GM23338 (cell line): ENCODE data around the gene SLC7A6. TPM values are rescaled to one million over a fixed set of nuclear protein-coding genes. Genes with fewer than 3 reads are reported as not detected.
A peak's percentile ranks its signal among the peaks of the same experiment; 100 is the strongest.

Experiments used
- ATAC-seq: fragments of 200-7000 bp; cut with Tn5 transposase; 3 replicates; pipeline ENCODE4 v1.9.1; 2020
- DNase-seq: peaks from one replicate; pipeline ENCODE4 v3.0.0-alpha.2; 2015; ENCODE audit warnings: low spot score
- H2AFZ ChIP-seq: fragments of 200-600 bp; sonication (generic); 2 replicates; pipeline ENCODE4 v1.8.0; 2016; ENCODE audit warnings: antibody characterized with exemption, mild to moderate bottlenecking, moderate library complexity
- H3F3A ChIP-seq: fragments of 200-600 bp; sonication (generic); replicated peaks from 2 replicates; pipeline ENCODE4 v1.8.0; 2017; ENCODE audit warnings: antibody characterized with exemption, mixed run types, low read depth
- H3K27ac ChIP-seq: fragments of 200-600 bp; sonication (generic); 2 replicates; pipeline ENCODE4 v1.6.1; 2016; ENCODE audit warnings: low read depth
- H3K27me3 ChIP-seq: fragments of 200-600 bp; sonication (generic); 2 replicates; pipeline ENCODE4 v1.8.0; 2016; ENCODE audit warnings: mild to moderate bottlenecking, mixed run types, moderate library complexity; ENCODE audit not compliant: insufficient read depth
- H3K36me3 ChIP-seq: fragments of 200-600 bp; sonication (generic); 2 replicates; pipeline ENCODE4 v1.8.0; 2016; ENCODE audit warnings: mild to moderate bottlenecking; ENCODE audit not compliant: insufficient read depth
- H3K4me1 ChIP-seq: fragments of 200-600 bp; sonication (generic); 2 replicates; pipeline ENCODE4 v1.8.0; 2016; ENCODE audit warnings: mild to moderate bottlenecking, moderate library complexity; ENCODE audit not compliant: insufficient read depth
- H3K4me2 ChIP-seq: fragments of 200-600 bp; sonication (generic); 2 replicates; pipeline ENCODE4 v1.7.1; 2017; ENCODE audit warnings: mixed run types
- H3K4me3 ChIP-seq: fragments of 200-600 bp; sonication (generic); 2 replicates; pipeline ENCODE4 v1.6.1; 2016; ENCODE audit warnings: mixed run types
- H3K79me2 ChIP-seq: fragments of 200-600 bp; sonication (generic); replicated peaks from 2 replicates; pipeline ENCODE4 v1.8.0; 2017; ENCODE audit warnings: mild to moderate bottlenecking; ENCODE audit not compliant: insufficient read depth
- H3K9me2 ChIP-seq: fragments of 200-600 bp; sonication (generic); 2 replicates; pipeline ENCODE4 v1.8.0; 2017; ENCODE audit not compliant: insufficient read depth
- H4K20me1 ChIP-seq: fragments of 200-600 bp; sonication (generic); replicated peaks from 2 replicates; pipeline ENCODE4 v1.8.0; 2017; ENCODE audit warnings: mild to moderate bottlenecking; ENCODE audit not compliant: insufficient read depth
- H3K27ac Mint-ChIP-seq: 2 replicates; pipeline ENCODE4 v1.8.0; 2020; ENCODE audit warnings: inconsistent platforms, mild to moderate bottlenecking, moderate library complexity, mixed read lengths
- H3K27me3 Mint-ChIP-seq: 3 replicates; pipeline ENCODE4 v1.8.0; 2022; ENCODE audit warnings: low read depth, mild to moderate bottlenecking, moderate library complexity, mixed read lengths, inconsistent platforms; ENCODE audit not compliant: insufficient read depth, poor library complexity
- H3K36me3 Mint-ChIP-seq: 3 replicates; pipeline ENCODE4 v1.8.0; 2021; ENCODE audit warnings: low read depth, mild to moderate bottlenecking, inconsistent platforms, moderate library complexity, mixed read lengths
- H3K4me1 Mint-ChIP-seq: 3 replicates; pipeline ENCODE4 v1.8.0; 2020; ENCODE audit warnings: mild to moderate bottlenecking, inconsistent platforms, mixed read lengths
- H3K4me3 Mint-ChIP-seq: 3 replicates; pipeline ENCODE4 v1.8.0; 2021; ENCODE audit warnings: moderate library complexity, mild to moderate bottlenecking, inconsistent platforms, mixed read lengths
- H3K9me3 Mint-ChIP-seq: 3 replicates; pipeline ENCODE4 v1.8.0; 2020; ENCODE audit warnings: moderate library complexity, mild to moderate bottlenecking, inconsistent platforms, mixed read lengths
- CREB1 ChIP-seq: fragments of 250-450 bp; sonication (Bioruptor Pico); IDR thresholded peaks from 2 replicates; pipeline ENCODE4 v1.5.0; 2020; ENCODE audit warnings: low read depth, mild to moderate bottlenecking, moderate library complexity
- EZH2 ChIP-seq: fragments of 200-600 bp; sonication (generic); IDR thresholded peaks from one replicate; pipeline ENCODE4 v1.8.0; 2017; ENCODE audit warnings: antibody characterized with exemption, mild to moderate bottlenecking, low read depth; ENCODE audit not compliant: unreplicated experiment
- EZH2phosphoT487 ChIP-seq: fragments of 200-600 bp; sonication (generic); IDR thresholded peaks from one replicate; pipeline ENCODE4 v1.8.1; 2018; ENCODE audit warnings: antibody characterized with exemption; ENCODE audit not compliant: unreplicated experiment
- JUNB ChIP-seq: IDR thresholded peaks from one replicate; pipeline ENCODE4 v1.6.1; 2016; ENCODE audit warnings: antibody characterized with exemption; ENCODE audit not compliant: unreplicated experiment
- NANOG ChIP-seq: IDR thresholded peaks from 2 replicates; pipeline ENCODE4 v1.6.1; 2016; ENCODE audit warnings: antibody characterized with exemption, borderline replicate concordance
- POLR2AphosphoS5 ChIP-seq: IDR thresholded peaks from 2 replicates; pipeline ENCODE4 v1.6.1; 2016; ENCODE audit warnings: antibody characterized with exemption, low read depth
- STAT1 ChIP-seq: IDR thresholded peaks from one replicate; pipeline ENCODE4 v1.6.1; 2016; ENCODE audit warnings: antibody characterized with exemption; ENCODE audit not compliant: unreplicated experiment
- ZNF114 ChIP-seq: fragments of 250-450 bp; sonication (Bioruptor Pico); IDR thresholded peaks from 2 replicates; pipeline ENCODE4 v1.5.0; 2020; ENCODE audit warnings: mild to moderate bottlenecking, moderate library complexity
- ZNF331 ChIP-seq: fragments of 250-450 bp; sonication (Bioruptor Pico); IDR thresholded peaks from 2 replicates; pipeline ENCODE4 v1.5.0; 2020; ENCODE audit warnings: low read depth, mild to moderate bottlenecking, moderate library complexity
- polyA plus RNA-seq: library from polyadenylated mRNA; unstranded; fragments of >200 nt; fragmentation: Nextera tagmentation; extraction: Ambion mirVana; gene quantifications from 2 replicates; pipeline ENCODE4 v1.2.1, GENCODE V29; 2016
- total RNA-seq: library from RNA; depleted of rRNA; stranded (reverse); fragments of >200 nt; shearing (Covaris generic); gene quantifications from 2 replicates; pipeline ENCODE4 v1.2.3, GENCODE V29; 2014
- TF ChIP-seq, protein P1 (sequence below): fragments of 250-450 bp; sonication (Bioruptor Pico); IDR thresholded peaks from 2 replicates; pipeline ENCODE4 v1.5.0; 2020; ENCODE audit warnings: mild to moderate bottlenecking, moderate library complexity
- TF ChIP-seq, protein P2 (sequence below): IDR thresholded peaks from 2 replicates; pipeline ENCODE4 v1.6.1; 2016; ENCODE audit warnings: antibody characterized with exemption
- TF ChIP-seq, protein P3 (sequence below), 2 experiments: fragments of 200-600 bp in 1 of 2; sonication (generic) in 1 of 2; conservative IDR thresholded peaks; 2 replicates each; pipeline versions ENCODE4 v1.5.1 to v1.6.1; 2016 to 2017; ENCODE audit warnings: antibody characterized with exemption in 2 of 2, low read depth in 2 of 2, mild to moderate bottlenecking in 2 of 2, moderate library complexity in 1 of 2
- TF ChIP-seq, protein P4 (sequence below): IDR thresholded peaks from one replicate; pipeline ENCODE4 v1.6.1; 2018; ENCODE audit warnings: antibody characterized with exemption; ENCODE audit not compliant: unreplicated experiment

SLC7A6 gene
- total and polyA plus RNA-seq, 2 experiments from 2014 or later: 16.6 to 30.9 TPM

DNA sequence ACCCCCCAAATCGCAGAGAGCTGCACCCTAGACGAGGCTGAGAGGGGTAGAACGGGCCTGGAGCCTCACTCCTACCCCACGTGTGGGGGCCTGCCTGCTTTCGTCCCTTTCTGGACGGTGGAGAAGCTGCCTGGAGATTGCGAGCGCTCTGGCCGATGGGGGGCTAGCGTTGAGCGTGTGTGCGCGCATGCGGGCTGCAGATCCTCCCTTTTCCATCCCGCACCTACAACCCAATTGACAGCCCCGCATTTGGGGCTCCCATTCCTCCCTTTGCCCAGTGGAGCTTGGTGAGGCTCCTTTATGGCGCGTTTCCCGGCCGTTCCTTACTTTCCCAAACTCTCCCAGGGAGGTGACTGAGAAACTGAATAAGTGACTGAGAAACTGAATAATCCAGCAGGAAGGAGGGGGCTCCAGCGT lies 27.5 kb upstream of the SLC7A6 start:
- peak overlapping the region; percentile 92 for H3K4me3 Mint-ChIP-seq
- Histone ChIP-seq H3K36me3 (0 out of 2 replicates have a peak, but pooled peaks cover 4% of the 10 kb centered on the region), H3K4me1 (peaks cover 17% of the 10 kb centered on the region), H2AFZ (peak overlapping the region; percentile 56; the same call in 1 of the 2 replicates), H3K27ac (peak overlapping the region; percentile 99), H4K20me1 (peaks cover 18% of the 10 kb centered on the region), H3K4me2 (peak overlapping the region; percentile 99), H3K9me2 (no peaks in the 10 kb centered on the region), H3K79me2 (peaks cover 23% of the 10 kb centered on the region), H3K4me3 (peak overlapping the region; percentile 98), H3K27me3 (peaks cover 3% of the 10 kb centered on the region; the same call in 1 of the 2 replicates), H3F3A (peaks cover 18% of the 10 kb centered on the region)
- peak; percentile 55 for DNase-seq
- ATAC-seq: peak; percentile 3
- peaks cover 4% of the 10 kb centered on the region for H3K9me3 Mint-ChIP-seq
- H3K27me3 Mint-ChIP-seq: peaks cover 24% of the 10 kb centered on the region
- peaks cover 26% of the 10 kb centered on the region for H3K4me1 Mint-ChIP-seq
- peaks cover 12% of the 10 kb centered on the region for H3K36me3 Mint-ChIP-seq
- peak overlapping the region; percentile 97 for H3K27ac Mint-ChIP-seq
- no peak for TF ChIP-seq NANOG
- TF ChIP-seq, protein P1, sequence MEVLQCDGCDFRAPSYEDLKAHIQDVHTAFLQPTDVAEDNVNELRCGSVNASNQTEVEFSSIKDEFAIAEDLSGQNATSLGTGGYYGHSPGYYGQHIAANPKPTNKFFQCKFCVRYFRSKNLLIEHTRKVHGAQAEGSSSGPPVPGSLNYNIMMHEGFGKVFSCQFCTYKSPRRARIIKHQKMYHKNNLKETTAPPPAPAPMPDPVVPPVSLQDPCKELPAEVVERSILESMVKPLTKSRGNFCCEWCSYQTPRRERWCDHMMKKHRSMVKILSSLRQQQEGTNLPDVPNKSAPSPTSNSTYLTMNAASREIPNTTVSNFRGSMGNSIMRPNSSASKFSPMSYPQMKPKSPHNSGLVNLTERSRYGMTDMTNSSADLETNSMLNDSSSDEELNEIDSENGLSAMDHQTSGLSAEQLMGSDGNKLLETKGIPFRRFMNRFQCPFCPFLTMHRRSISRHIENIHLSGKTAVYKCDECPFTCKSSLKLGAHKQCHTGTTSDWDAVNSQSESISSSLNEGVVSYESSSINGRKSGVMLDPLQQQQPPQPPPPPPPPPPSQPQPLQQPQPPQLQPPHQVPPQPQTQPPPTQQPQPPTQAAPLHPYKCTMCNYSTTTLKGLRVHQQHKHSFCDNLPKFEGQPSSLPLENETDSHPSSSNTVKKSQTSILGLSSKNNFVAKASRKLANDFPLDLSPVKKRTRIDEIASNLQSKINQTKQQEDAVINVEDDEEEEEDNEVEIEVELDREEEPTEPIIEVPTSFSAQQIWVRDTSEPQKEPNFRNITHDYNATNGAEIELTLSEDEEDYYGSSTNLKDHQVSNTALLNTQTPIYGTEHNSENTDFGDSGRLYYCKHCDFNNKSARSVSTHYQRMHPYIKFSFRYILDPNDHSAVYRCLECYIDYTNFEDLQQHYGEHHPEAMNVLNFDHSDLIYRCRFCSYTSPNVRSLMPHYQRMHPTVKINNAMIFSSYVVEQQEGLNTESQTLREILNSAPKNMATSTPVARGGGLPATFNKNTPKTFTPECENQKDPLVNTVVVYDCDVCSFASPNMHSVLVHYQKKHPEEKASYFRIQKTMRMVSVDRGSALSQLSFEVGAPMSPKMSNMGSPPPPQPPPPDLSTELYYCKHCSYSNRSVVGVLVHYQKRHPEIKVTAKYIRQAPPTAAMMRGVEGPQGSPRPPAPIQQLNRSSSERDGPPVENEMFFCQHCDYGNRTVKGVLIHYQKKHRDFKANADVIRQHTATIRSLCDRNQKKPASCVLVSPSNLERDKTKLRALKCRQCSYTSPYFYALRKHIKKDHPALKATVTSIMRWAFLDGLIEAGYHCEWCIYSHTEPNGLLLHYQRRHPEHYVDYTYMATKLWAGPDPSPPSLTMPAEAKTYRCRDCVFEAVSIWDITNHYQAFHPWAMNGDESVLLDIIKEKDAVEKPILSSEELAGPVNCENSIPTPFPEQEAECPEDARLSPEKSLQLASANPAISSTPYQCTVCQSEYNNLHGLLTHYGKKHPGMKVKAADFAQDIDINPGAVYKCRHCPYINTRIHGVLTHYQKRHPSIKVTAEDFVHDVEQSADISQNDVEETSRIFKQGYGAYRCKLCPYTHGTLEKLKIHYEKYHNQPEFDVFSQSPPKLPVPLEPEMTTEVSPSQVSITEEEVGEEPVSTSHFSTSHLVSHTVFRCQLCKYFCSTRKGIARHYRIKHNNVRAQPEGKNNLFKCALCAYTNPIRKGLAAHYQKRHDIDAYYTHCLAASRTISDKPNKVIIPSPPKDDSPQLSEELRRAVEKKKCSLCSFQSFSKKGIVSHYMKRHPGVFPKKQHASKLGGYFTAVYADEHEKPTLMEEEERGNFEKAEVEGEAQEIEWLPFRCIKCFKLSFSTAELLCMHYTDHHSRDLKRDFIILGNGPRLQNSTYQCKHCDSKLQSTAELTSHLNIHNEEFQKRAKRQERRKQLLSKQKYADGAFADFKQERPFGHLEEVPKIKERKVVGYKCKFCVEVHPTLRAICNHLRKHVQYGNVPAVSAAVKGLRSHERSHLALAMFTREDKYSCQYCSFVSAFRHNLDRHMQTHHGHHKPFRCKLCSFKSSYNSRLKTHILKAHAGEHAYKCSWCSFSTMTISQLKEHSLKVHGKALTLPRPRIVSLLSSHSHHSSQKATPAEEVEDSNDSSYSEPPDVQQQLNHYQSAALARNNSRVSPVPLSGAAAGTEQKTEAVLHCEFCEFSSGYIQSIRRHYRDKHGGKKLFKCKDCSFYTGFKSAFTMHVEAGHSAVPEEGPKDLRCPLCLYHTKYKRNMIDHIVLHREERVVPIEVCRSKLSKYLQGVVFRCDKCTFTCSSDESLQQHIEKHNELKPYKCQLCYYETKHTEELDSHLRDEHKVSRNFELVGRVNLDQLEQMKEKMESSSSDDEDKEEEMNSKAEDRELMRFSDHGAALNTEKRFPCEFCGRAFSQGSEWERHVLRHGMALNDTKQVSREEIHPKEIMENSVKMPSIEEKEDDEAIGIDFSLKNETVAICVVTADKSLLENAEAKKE: no peak
- TF ChIP-seq EZH2phosphoT487: no peak
- TF ChIP-seq, protein P2, sequence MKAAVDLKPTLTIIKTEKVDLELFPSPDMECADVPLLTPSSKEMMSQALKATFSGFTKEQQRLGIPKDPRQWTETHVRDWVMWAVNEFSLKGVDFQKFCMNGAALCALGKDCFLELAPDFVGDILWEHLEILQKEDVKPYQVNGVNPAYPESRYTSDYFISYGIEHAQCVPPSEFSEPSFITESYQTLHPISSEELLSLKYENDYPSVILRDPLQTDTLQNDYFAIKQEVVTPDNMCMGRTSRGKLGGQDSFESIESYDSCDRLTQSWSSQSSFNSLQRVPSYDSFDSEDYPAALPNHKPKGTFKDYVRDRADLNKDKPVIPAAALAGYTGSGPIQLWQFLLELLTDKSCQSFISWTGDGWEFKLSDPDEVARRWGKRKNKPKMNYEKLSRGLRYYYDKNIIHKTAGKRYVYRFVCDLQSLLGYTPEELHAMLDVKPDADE: no peak
- TF ChIP-seq, protein P3, sequence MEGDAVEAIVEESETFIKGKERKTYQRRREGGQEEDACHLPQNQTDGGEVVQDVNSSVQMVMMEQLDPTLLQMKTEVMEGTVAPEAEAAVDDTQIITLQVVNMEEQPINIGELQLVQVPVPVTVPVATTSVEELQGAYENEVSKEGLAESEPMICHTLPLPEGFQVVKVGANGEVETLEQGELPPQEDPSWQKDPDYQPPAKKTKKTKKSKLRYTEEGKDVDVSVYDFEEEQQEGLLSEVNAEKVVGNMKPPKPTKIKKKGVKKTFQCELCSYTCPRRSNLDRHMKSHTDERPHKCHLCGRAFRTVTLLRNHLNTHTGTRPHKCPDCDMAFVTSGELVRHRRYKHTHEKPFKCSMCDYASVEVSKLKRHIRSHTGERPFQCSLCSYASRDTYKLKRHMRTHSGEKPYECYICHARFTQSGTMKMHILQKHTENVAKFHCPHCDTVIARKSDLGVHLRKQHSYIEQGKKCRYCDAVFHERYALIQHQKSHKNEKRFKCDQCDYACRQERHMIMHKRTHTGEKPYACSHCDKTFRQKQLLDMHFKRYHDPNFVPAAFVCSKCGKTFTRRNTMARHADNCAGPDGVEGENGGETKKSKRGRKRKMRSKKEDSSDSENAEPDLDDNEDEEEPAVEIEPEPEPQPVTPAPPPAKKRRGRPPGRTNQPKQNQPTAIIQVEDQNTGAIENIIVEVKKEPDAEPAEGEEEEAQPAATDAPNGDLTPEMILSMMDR (conservative IDR thresholded peaks at IDR 0.05; ENCODE audit: low read depth in 2 of 2): no peak
- no peak for TF ChIP-seq EZH2
- TF ChIP-seq POLR2AphosphoS5: no peak
- TF ChIP-seq ZNF331: no peak
- TF ChIP-seq, protein P4, sequence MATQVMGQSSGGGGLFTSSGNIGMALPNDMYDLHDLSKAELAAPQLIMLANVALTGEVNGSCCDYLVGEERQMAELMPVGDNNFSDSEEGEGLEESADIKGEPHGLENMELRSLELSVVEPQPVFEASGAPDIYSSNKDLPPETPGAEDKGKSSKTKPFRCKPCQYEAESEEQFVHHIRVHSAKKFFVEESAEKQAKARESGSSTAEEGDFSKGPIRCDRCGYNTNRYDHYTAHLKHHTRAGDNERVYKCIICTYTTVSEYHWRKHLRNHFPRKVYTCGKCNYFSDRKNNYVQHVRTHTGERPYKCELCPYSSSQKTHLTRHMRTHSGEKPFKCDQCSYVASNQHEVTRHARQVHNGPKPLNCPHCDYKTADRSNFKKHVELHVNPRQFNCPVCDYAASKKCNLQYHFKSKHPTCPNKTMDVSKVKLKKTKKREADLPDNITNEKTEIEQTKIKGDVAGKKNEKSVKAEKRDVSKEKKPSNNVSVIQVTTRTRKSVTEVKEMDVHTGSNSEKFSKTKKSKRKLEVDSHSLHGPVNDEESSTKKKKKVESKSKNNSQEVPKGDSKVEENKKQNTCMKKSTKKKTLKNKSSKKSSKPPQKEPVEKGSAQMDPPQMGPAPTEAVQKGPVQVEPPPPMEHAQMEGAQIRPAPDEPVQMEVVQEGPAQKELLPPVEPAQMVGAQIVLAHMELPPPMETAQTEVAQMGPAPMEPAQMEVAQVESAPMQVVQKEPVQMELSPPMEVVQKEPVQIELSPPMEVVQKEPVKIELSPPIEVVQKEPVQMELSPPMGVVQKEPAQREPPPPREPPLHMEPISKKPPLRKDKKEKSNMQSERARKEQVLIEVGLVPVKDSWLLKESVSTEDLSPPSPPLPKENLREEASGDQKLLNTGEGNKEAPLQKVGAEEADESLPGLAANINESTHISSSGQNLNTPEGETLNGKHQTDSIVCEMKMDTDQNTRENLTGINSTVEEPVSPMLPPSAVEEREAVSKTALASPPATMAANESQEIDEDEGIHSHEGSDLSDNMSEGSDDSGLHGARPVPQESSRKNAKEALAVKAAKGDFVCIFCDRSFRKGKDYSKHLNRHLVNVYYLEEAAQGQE: no peak
- TF ChIP-seq JUNB: no peak
- TF ChIP-seq STAT1: no peak
- TF ChIP-seq CREB1 (CRISPR knock-in tag): no peak
- TF ChIP-seq ZNF114: no peak
